Measurements from ENCODE around the gene KAT6B.

- TF ChIP-seq CEBPB (IDR thresholded peaks at IDR 0.05; ENCODE audit: low read depth, low read length) (no peak), POLR2A (IDR thresholded peaks at IDR 0.05; ENCODE audit: control extremely low read depth in 1 of 2, low read depth in 2 of 2, low read length in 2 of 2) (no peak), CTCF (IDR thresholded peaks at IDR 0.05; ENCODE audit: control extremely low read depth in 1 of 3, insufficient read depth in 1 of 3, low read depth in 1 of 3, low read length in 3 of 3) (no peak), SIX5 (IDR thresholded peaks at IDR 0.05; ENCODE audit: low read depth, low read length) (no peak), MAX (IDR thresholded peaks at IDR 0.05) (no peak), EP300 (IDR thresholded peaks at IDR 0.05; ENCODE audit: borderline replicate concordance in 1 of 2, low read depth in 2 of 2, low read length in 2 of 2) (no peak), CREB1 (IDR thresholded peaks at IDR 0.05) (no peak), TCF12 (IDR thresholded peaks at IDR 0.05; ENCODE audit: low read depth, low read length) (no peak), CBX5 (IDR thresholded peaks at IDR 0.05; ENCODE audit: low read depth, low read length) (no peak)
These were observed 245.4 kb downstream of the KAT6B start for GRCh38 chr10:75071756-75072155.

All from H1 (cell line).